Ishikawa (cell line): ENCODE results near the gene DCTN4.

Source experiments
- CEBPB ChIP-seq: IDR thresholded peaks from 2 replicates; pipeline ENCODE4 v1.6.1; 2012
- CREB1 ChIP-seq: IDR thresholded peaks from 2 replicates; pipeline ENCODE4 v1.6.1; 2012; ENCODE audit warnings: low read depth
- EGR1 ChIP-seq: IDR thresholded peaks from 2 replicates; pipeline ENCODE4 v1.6.1; 2012
- EP300 ChIP-seq: IDR thresholded peaks from 2 replicates; pipeline ENCODE4 v1.6.1; 2012; ENCODE audit warnings: borderline replicate concordance
- FOXM1 ChIP-seq: IDR thresholded peaks from 2 replicates; pipeline ENCODE4 v1.6.1; 2012; ENCODE audit warnings: low read depth, borderline replicate concordance
- MAX ChIP-seq: IDR thresholded peaks from 2 replicates; pipeline ENCODE4 v1.6.1; 2012
- RAD21 ChIP-seq: IDR thresholded peaks from 2 replicates; pipeline ENCODE4 v1.6.1; 2012; ENCODE audit warnings: low read depth
- TAF1 ChIP-seq: IDR thresholded peaks from 2 replicates; pipeline ENCODE4 v1.6.1; 2012; ENCODE audit warnings: low read depth, mild to moderate bottlenecking
- TEAD4 ChIP-seq: IDR thresholded peaks from 2 replicates; pipeline ENCODE4 v1.6.1; 2012
- YY1 ChIP-seq: IDR thresholded peaks from 2 replicates; pipeline ENCODE4 v1.6.1; 2012; ENCODE audit warnings: low read depth
- ZBTB7A ChIP-seq: IDR thresholded peaks from 2 replicates; pipeline ENCODE4 v1.6.1; 2012; ENCODE audit warnings: low read depth

- TF ChIP-seq EP300 (no peak), FOXM1 (no peak), CREB1 (no peak), MAX (no peak), RAD21 (no peak), EGR1 (no peak), ZBTB7A (no peak), TEAD4 (no peak), TAF1 (no peak), YY1 (no peak), CEBPB (no peak)
Observed at GRCh38 chr5:150700246-150700593, 58.6 kb downstream of the DCTN4 start.
